Activated naive CD4-positive, alpha-beta T cell treated with anti-CD3 and anti-CD28 coated beads, Interleukin-2, amount 10 ng/mL, durations not matched to agents 5 hours and 36 hours (primary cell): ENCODE measurements around the gene SLC18B1. TPM values are rescaled to one million over a fixed set of nuclear protein-coding genes. Genes with fewer than 3 reads are reported as not detected.

Source experiments
- total RNA-seq, 2 experiments: library from RNA; stranded (reverse); gene quantifications; one replicate each; pipeline ENCODE4 v1.2.3, GENCODE V29; 2021

Gene SLC18B1
- total RNA-seq = 1 to 10 TPM; 8.0 to 9.2 TPM

DNA sequence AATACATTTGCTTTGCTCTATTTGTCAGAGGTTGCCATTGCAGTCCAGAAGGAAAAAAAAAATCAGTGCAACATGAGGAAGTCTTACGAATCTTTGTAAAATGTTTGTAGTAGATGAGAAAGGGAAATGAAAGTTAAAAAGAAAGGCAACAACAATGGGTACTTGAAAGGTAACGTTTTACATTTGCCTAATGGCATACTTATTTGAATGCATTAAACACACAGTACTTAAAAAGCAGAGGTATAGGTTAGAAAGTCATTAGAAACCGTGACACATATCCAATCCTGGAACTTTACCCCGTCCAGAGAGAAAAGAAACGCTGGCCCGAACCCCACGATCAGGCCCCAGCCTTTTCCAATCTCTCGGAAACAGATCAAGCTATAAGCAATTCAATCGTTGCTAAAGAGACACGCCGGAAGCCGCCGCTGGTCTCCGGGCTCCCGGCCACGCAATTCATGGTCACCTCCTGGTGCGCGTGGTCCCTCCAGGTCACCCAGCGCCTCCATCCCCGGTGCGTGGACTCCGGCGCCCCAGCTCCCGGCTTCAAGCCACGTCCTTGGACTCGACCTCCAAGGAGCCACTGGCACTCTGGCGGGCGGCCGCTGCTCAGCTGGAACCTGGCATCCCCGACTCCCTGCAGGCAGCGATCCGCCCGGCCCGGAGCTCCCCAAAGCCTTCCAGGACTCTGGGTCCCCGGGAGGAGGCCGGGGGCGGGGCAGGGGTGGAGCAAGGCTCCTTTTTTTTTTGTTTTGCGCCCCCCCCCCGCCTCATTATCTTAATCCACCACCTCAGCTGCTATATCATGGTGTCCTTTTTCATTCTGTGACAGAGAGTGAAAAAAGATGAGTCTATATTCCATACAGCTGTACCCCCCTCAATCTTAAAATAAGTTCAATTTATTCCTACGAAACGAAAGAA, at the start of gene SLC18B1:
Gene SLC18B1, minus strand, starts transcription at position 687 of the 918 bp plus-strand sequence. Its CDS starts 181 bp downstream, at position 506.

Other genes starting within 250 kb of the SLC18B1 start
- gene TAAR8, start 246.0 kb downstream of the SLC18B1 start, total RNA-seq = not detected
- not detected for gene TAAR6, start 228.3 kb downstream of the SLC18B1 start, total RNA-seq
- not detected for gene TAAR5, start 208.9 kb downstream of the SLC18B1 start, total RNA-seq
- gene TAAR2, start 174.4 kb downstream of the SLC18B1 start, total RNA-seq = not detected
- not detected for gene TAAR1, start 139.5 kb downstream of the SLC18B1 start, total RNA-seq
- gene VNN1, start 84.6 kb downstream of the SLC18B1 start, total RNA-seq = not detected
- gene VNN2, start 40.7 kb downstream of the SLC18B1 start, total RNA-seq = 10 to 100 TPM; 11.9 to 12.5 TPM
- 1,000 to 10,000 TPM; 1,905 to 1,952 TPM for gene RPS12, start 15.9 kb upstream of the SLC18B1 start, total RNA-seq